SK-N-SH (cell line): ENCODE results near the gene LRRC2. TPM values are rescaled to one million over a fixed set of nuclear protein-coding genes. Genes with fewer than 3 reads are reported as not detected.

Source experiments
- CTCF ChIA-PET: fragments of 300-600, 350-600 bp; formaldehyde crosslinking; extraction: SDS; loops from one replicate; lab custom pipeline; 2021; lab: Yijun Ruan, JAX
- POLR2A ChIA-PET: fragments of 350-600 bp; sonication (Branson Sonifier 250); formaldehyde crosslinking; extraction: SDS; loops from one replicate; lab custom pipeline; 2020; ENCODE audit warnings: antibody characterized with exemption, inconsistent platforms; lab: Yijun Ruan, JAX
- DNase-seq: peaks from one replicate; pipeline ENCODE4 v3.0.0; 2012
- H2AFZ ChIP-seq: fragments of 200-600 bp; sonication (generic); 2 replicates; pipeline ENCODE4 v1.8.1; 2016; ENCODE audit warnings: antibody characterized with exemption, mild to moderate bottlenecking, low read depth
- H3F3A ChIP-seq: fragments of 200-600 bp; sonication (generic); replicated peaks from 2 replicates; pipeline ENCODE3; 2016; ENCODE audit warnings: antibody characterized with exemption, mild to moderate bottlenecking; ENCODE audit not compliant: insufficient read depth
- H3K27ac ChIP-seq, 2 experiments: fragments of 200-500 bp in 1 of 2; fragments of 200-600 bp in 1 of 2; sonication (Bioruptor generic) in 1 of 2; sonication (generic), shearing (Covaris generic) in 1 of 2; 2 replicates each; pipeline versions ENCODE4 v1.5.1 to v1.6.1; 2014 to 2016; ENCODE audit warnings: low read depth in 2 of 2, inconsistent platforms in 1 of 2, low read length in 1 of 2, mild to moderate bottlenecking in 1 of 2, mixed read lengths in 1 of 2
- H3K27me3 ChIP-seq: fragments of 200-600 bp; sonication (generic), shearing (Covaris generic); 2 replicates; pipeline ENCODE4 v1.6.1; 2016; ENCODE audit warnings: mixed run types; ENCODE audit not compliant: insufficient read depth
- H3K36me3 ChIP-seq, 2 experiments: fragments of 200-500 bp in 1 of 2; fragments of 200-600 bp in 1 of 2; sonication (Bioruptor generic) in 1 of 2; sonication (generic) in 1 of 2; replicated peaks in 1 of 2; 2 replicates each; pipeline versions ENCODE3 to v1.5.1; 2014 to 2016; ENCODE audit warnings: low read length in 1 of 2, mild to moderate bottlenecking in 1 of 2; ENCODE audit not compliant: insufficient read depth in 2 of 2, control insufficient read depth in 1 of 2
- H3K4me1 ChIP-seq, 2 experiments: fragments of 200-500 bp in 1 of 2; fragments of 200-600 bp in 1 of 2; sonication (Bioruptor generic) in 1 of 2; sonication (generic), shearing (Covaris generic) in 1 of 2; 2 replicates each; pipeline versions ENCODE4 v1.5.1 to v1.6.1; 2014 to 2016; ENCODE audit warnings: low read depth in 1 of 2, low read length in 1 of 2, mixed run types in 1 of 2; ENCODE audit not compliant: insufficient read depth in 2 of 2, control insufficient read depth in 1 of 2
- H3K4me2 ChIP-seq: fragments of 200-600 bp; sonication (generic), shearing (Covaris generic); 2 replicates; pipeline ENCODE4 v1.6.1; 2017; ENCODE audit warnings: mixed run types
- H3K4me3 ChIP-seq, 2 experiments: fragments of 200-500 bp in 1 of 2; fragments of 200-600 bp in 1 of 2; sonication (Bioruptor generic) in 1 of 2; sonication (generic), shearing (Covaris generic) in 1 of 2; 2 replicates each; pipeline versions ENCODE4 v1.5.1 to v1.8.1; 2014 to 2016; ENCODE audit warnings: low read depth in 2 of 2, inconsistent platforms in 1 of 2, low read length in 1 of 2, mild to moderate bottlenecking in 1 of 2, mixed read lengths in 1 of 2, moderate library complexity in 1 of 2
- H3K79me2 ChIP-seq: fragments of 200-600 bp; sonication (generic); 2 replicates; pipeline ENCODE4 v1.8.1; 2017; ENCODE audit warnings: mild to moderate bottlenecking; ENCODE audit not compliant: insufficient read depth
- H3K9ac ChIP-seq: fragments of 200-600 bp; sonication (generic); 2 replicates; pipeline ENCODE4 v1.6.1; 2017; ENCODE audit warnings: mixed run types
- H3K9me2 ChIP-seq: fragments of 200-600 bp; sonication (generic); 2 replicates; pipeline ENCODE4 v1.6.1; 2017; ENCODE audit warnings: mixed run types
- H3K9me3 ChIP-seq: fragments of 200-600 bp; sonication (generic); 2 replicates; pipeline ENCODE4 v1.6.1; 2017; ENCODE audit warnings: mixed run types, mild to moderate bottlenecking, moderate library complexity
- H4K20me1 ChIP-seq: fragments of 200-600 bp; sonication (generic); 2 replicates; pipeline ENCODE4 v1.6.1; 2017; ENCODE audit warnings: mild to moderate bottlenecking, mixed run types; ENCODE audit not compliant: insufficient read depth
- EP300 ChIP-seq, 2 experiments: IDR thresholded peaks; 2 replicates each; pipeline versions ENCODE4 v1.4.0 to v1.6.1; 2012; ENCODE audit warnings: borderline replicate concordance in 1 of 2, low read depth in 1 of 2, low read length in 1 of 2
- FOSL2 ChIP-seq: IDR thresholded peaks from 2 replicates; pipeline ENCODE4 v1.4.0; 2012; ENCODE audit warnings: low read depth, mild to moderate bottlenecking, moderate library complexity, borderline replicate concordance
- GABPA ChIP-seq: IDR thresholded peaks from 2 replicates; pipeline ENCODE4 v1.4.0; 2012; ENCODE audit warnings: low read depth, mild to moderate bottlenecking
- GATA2 ChIP-seq: sonication (generic); formaldehyde crosslinking; IDR thresholded peaks from 2 replicates; pipeline ENCODE4 v1.5.0; 2020; ENCODE audit warnings: mild to moderate bottlenecking, missing genetic modification reagents
- JUND ChIP-seq: IDR thresholded peaks from 2 replicates; pipeline ENCODE4 v1.4.0; 2012
- MAX ChIP-seq: IDR thresholded peaks from 2 replicates; pipeline ENCODE4 v1.4.0; 2012; ENCODE audit warnings: low read depth
- NFIC ChIP-seq: IDR thresholded peaks from 2 replicates; pipeline ENCODE4 v1.4.0; 2012; ENCODE audit warnings: borderline replicate concordance
- NRF1 ChIP-seq: IDR thresholded peaks from 2 replicates; pipeline ENCODE4 v1.6.1; 2012; ENCODE audit warnings: low read depth, mild to moderate bottlenecking, low read length
- PBX3 ChIP-seq: IDR thresholded peaks from 2 replicates; pipeline ENCODE4; 2012
- POLR2AphosphoS5 ChIP-seq: IDR thresholded peaks from 2 replicates; pipeline ENCODE4 v1.6.1; 2012; ENCODE audit warnings: low read depth, low read length
- REST ChIP-seq: IDR thresholded peaks from 2 replicates; pipeline ENCODE4 v1.6.1; 2012; ENCODE audit warnings: mild to moderate bottlenecking, low read depth, low read length, moderate library complexity
- TAF1 ChIP-seq: IDR thresholded peaks from 2 replicates; pipeline ENCODE4 v1.6.1; 2012; ENCODE audit warnings: low read depth, mild to moderate bottlenecking, low read length, moderate library complexity, borderline replicate concordance
- TCF12 ChIP-seq: IDR thresholded peaks from 2 replicates; pipeline ENCODE4 v1.4.0; 2012
- TEAD4 ChIP-seq: IDR thresholded peaks from 2 replicates; pipeline ENCODE4 v1.4.0; 2012; ENCODE audit warnings: mild to moderate bottlenecking, borderline replicate concordance; ENCODE audit not compliant: insufficient read depth
- USF1 ChIP-seq: IDR thresholded peaks from 2 replicates; pipeline ENCODE4 v1.4.0; 2012; ENCODE audit warnings: low read depth, borderline replicate concordance
- USF2 ChIP-seq: fragments of 150-350 bp; IDR thresholded peaks from 2 replicates; pipeline ENCODE4 v1.6.1; 2017; ENCODE audit warnings: antibody characterized with exemption, low read length, low read depth, borderline replicate concordance
- YY1 ChIP-seq: IDR thresholded peaks from 2 replicates; pipeline ENCODE4 v1.4.0; 2012; ENCODE audit warnings: low read depth, mild to moderate bottlenecking
- WGBS: methylation state at CpG from one replicate; pipeline ENCODE4 v1.1.6; 2017; ENCODE audit warnings: low lambda C conversion rate; 5-methylcytosine and 5-hydroxymethylcytosine counted together
- polyA plus RNA-seq, 3 experiments: library from polyadenylated mRNA; depleted of rRNA; stranded (reverse); fragments of >200 nt; gene quantifications; 2 replicates each; pipeline ENCODE4 v1.2.3, GENCODE V29; 2012

LRRC2 gene
- polyA plus RNA-seq, 1 of the 3 experiments (the other 2 are of a cell fraction) = 0.13 TPM

GRCh38 chr3:46517016-46517783 is 48.9 kb downstream of the LRRC2 start:
- Histone ChIP-seq H3K79me2 (no peaks in the 10 kb centered on the region), H3K4me3 (no peak overlapping the region), H3F3A (no peaks in the 10 kb centered on the region), H3K9me2 (no peaks in the 10 kb centered on the region), H3K4me2 (no peak overlapping the region), H3K4me1 (no peaks in the 10 kb centered on the region), H3K9ac (no peak overlapping the region), H3K9me3 (no peaks in the 10 kb centered on the region), H3K27me3 (no peaks in the 10 kb centered on the region), H4K20me1 (no peaks in the 10 kb centered on the region), H3K36me3 (no peaks in the 10 kb centered on the region), H2AFZ (no peak overlapping the region), H3K27ac (no peak overlapping the region)
- POLR2A ChIA-PET = interaction anchor here (0.6 kb wide), 1 partner anchor 136 kb away, joined by 5 read pairs; no protein-coding TSS in a partner anchor
- no peak for TF ChIP-seq GABPA
- TF ChIP-seq TAF1 = no peak
- TF ChIP-seq TEAD4 = no peak
- TF ChIP-seq MAX = peak; percentile 53; the same call in 1 of the 2 replicates
- no peak for TF ChIP-seq USF1
- TF ChIP-seq EP300 (IDR thresholded peaks at IDR 0.05; ENCODE audit: borderline replicate concordance in 1 of 2, low read depth in 1 of 2, low read length in 1 of 2) = no peak
- peak; percentile 48 for TF ChIP-seq JUND
- TF ChIP-seq POLR2AphosphoS5 = no peak
- peak; percentile 25; the same call in 1 of the 2 replicates for TF ChIP-seq TCF12
- TF ChIP-seq NFIC = no peak
- TF ChIP-seq FOSL2 = peak; percentile 53; the same call in 1 of the 2 replicates
- no peak for DNase-seq
- CTCF ChIA-PET = interaction anchor here (1.3 to 1.7 kb wide), 3 partner anchors 14 to 41 kb away, joined by 3 to 7 read pairs (median 4); no protein-coding TSS in a partner anchor
- WGBS = 59% methylated on average over 7 of the region's 7 CpGs

GRCh38 chr3:46516521-46516920 is 49.6 kb downstream of the LRRC2 start:
- H3K9me2 ChIP-seq = no peaks in the 10 kb centered on the region
- no peaks in the 10 kb centered on the region for H4K20me1 ChIP-seq
- no peaks in the 10 kb centered on the region for H3K27me3 ChIP-seq
- H3K36me3 ChIP-seq = no peaks in the 10 kb centered on the region
- no peak for DNase-seq
- no peaks in the 10 kb centered on the region for H3K79me2 ChIP-seq
- H3F3A ChIP-seq = no peaks in the 10 kb centered on the region
- no peak overlapping the region for H3K9ac ChIP-seq
- ChIA-PET CTCF (interaction anchor here (1.3 to 1.7 kb wide), 3 partner anchors 13 to 42 kb away, joined by 3 to 7 read pairs (median 4); no protein-coding TSS in a partner anchor), POLR2A (no interaction called here)
- H3K9me3 ChIP-seq = no peaks in the 10 kb centered on the region
- 54% methylated on average over 3 of the region's 4 CpGs for WGBS
- H3K27ac ChIP-seq = no peak overlapping the region
- H3K4me1 ChIP-seq = no peaks in the 10 kb centered on the region
- H3K4me2 ChIP-seq = no peak overlapping the region
- H2AFZ ChIP-seq = no peak overlapping the region
- H3K4me3 ChIP-seq = no peak overlapping the region
- TF ChIP-seq GATA2 (CRISPR knock-in tag) (no peak), EP300 (IDR thresholded peaks at IDR 0.05; ENCODE audit: borderline replicate concordance in 1 of 2, low read depth in 1 of 2, low read length in 1 of 2) (no peak), USF1 (no peak), NRF1 (no peak), FOSL2 (no peak), TEAD4 (no peak), MAX (no peak), USF2 (no peak), PBX3 (no peak), TCF12 (no peak), REST (no peak), YY1 (no peak), JUND (no peak)
